PC-9 (cell line): ENCODE results near the gene MAP3K13. TPM values are rescaled to one million over a fixed set of nuclear protein-coding genes. Genes with fewer than 3 reads are reported as not detected.

Source experiments
- BruUV-seq: library from RNA; stranded (reverse); fragments of 400-500 nt; replicated peaks from 2 replicates; lab custom pipeline; 2021; lab: Mats Ljungman, UMichigan
- CTCF ChIA-PET: fragments of 300-600 bp; sonication (Branson Sonifier 250); formaldehyde crosslinking; loops from one replicate; lab custom pipeline; 2022; ENCODE audit warnings: antibody characterized with exemption; lab: Charles Lee
- POLR2A ChIA-PET: fragments of 300-600 bp; sonication (Branson Sonifier 250); formaldehyde crosslinking; loops from one replicate; lab custom pipeline; 2022; ENCODE audit warnings: antibody characterized with exemption; ENCODE audit not compliant: unreplicated experiment; lab: Charles Lee
- DNase-seq, 2 experiments: peaks; one replicate each; pipeline versions ENCODE4 v3.0.0 to v3.0.0-alpha.2; 2015 to 2022; ENCODE audit warnings: mixed read lengths in 1 of 2
- H2AFZ ChIP-seq: fragments of 200-600 bp; sonication (generic); 2 replicates; pipeline ENCODE4 v1.8.1; 2017; ENCODE audit warnings: antibody characterized with exemption
- H3F3A ChIP-seq: fragments of 200-600 bp; sonication (generic); 2 replicates; pipeline ENCODE4 v1.8.1; 2017; ENCODE audit warnings: antibody characterized with exemption, mild to moderate bottlenecking, low read depth; ENCODE audit not compliant: insufficient read depth
- H3K27ac ChIP-seq: fragments of 200-600 bp; sonication (generic); 2 replicates; pipeline ENCODE4 v1.6.1; 2016; ENCODE audit warnings: mixed run types
- H3K27me3 ChIP-seq: fragments of 200-600 bp; sonication (generic); 2 replicates; pipeline ENCODE4 v1.6.1; 2016; ENCODE audit warnings: low read depth, mixed run types; ENCODE audit not compliant: insufficient read depth
- H3K36me3 ChIP-seq: fragments of 200-600 bp; sonication (generic); 2 replicates; pipeline ENCODE4 v1.6.1; 2016; ENCODE audit warnings: low read depth, mixed run types
- H3K4me1 ChIP-seq: fragments of 200-600 bp; sonication (generic); replicated peaks from 2 replicates; pipeline ENCODE4 v1.6.1; 2016; ENCODE audit warnings: mixed run types; ENCODE audit not compliant: insufficient read depth
- H3K4me2 ChIP-seq: fragments of 200-600 bp; sonication (generic); 2 replicates; pipeline ENCODE4 v1.6.1; 2017; ENCODE audit warnings: mixed run types
- H3K4me3 ChIP-seq: fragments of 200-600 bp; sonication (generic); 2 replicates; pipeline ENCODE4 v1.6.1; 2016; ENCODE audit warnings: mixed run types
- H3K79me2 ChIP-seq: fragments of 200-600 bp; sonication (generic); 2 replicates; pipeline ENCODE4 v1.6.1; 2017; ENCODE audit warnings: low read depth, mixed run types
- H3K9me2 ChIP-seq: fragments of 200-600 bp; sonication (generic); 2 replicates; pipeline ENCODE4 v1.8.1; 2017; ENCODE audit warnings: mild to moderate bottlenecking; ENCODE audit not compliant: insufficient read depth
- H3K9me3 ChIP-seq: fragments of 200-600 bp; sonication (generic); 2 replicates; pipeline ENCODE4 v1.8.1; 2016; ENCODE audit warnings: low read depth; ENCODE audit not compliant: insufficient read depth
- H4K20me1 ChIP-seq: fragments of 200-600 bp; sonication (generic); 2 replicates; pipeline ENCODE4 v1.8.1; 2017; ENCODE audit not compliant: insufficient read depth
- EZH2 ChIP-seq: fragments of 200-600 bp; sonication (generic); IDR thresholded peaks from 2 replicates; pipeline ENCODE4 v1.8.0; 2017; ENCODE audit warnings: antibody characterized with exemption, low read depth
- intact Hi-C: fragments of 100-400 bp; cut with micrococcal nuclease; formaldehyde crosslinking; loops from one replicate; pipeline ENCODE4 v1.10.0; 2022; ENCODE audit not compliant: unreplicated experiment
- total RNA-seq: library from RNA; stranded (reverse); gene quantifications from 2 replicates; pipeline ENCODE4 v1.2.3, GENCODE V29; 2021
- TF ChIP-seq, protein P1 (sequence below): fragments of 200-600 bp; sonication (generic); conservative IDR thresholded peaks from 2 replicates; pipeline ENCODE4 v1.6.1; 2017; ENCODE audit warnings: mixed run types, antibody characterized with exemption, mild to moderate bottlenecking, moderate library complexity

The MAP3K13 gene
- total RNA-seq, 1 experiment from 2014 or later, result 65.5 TPM

DNA sequence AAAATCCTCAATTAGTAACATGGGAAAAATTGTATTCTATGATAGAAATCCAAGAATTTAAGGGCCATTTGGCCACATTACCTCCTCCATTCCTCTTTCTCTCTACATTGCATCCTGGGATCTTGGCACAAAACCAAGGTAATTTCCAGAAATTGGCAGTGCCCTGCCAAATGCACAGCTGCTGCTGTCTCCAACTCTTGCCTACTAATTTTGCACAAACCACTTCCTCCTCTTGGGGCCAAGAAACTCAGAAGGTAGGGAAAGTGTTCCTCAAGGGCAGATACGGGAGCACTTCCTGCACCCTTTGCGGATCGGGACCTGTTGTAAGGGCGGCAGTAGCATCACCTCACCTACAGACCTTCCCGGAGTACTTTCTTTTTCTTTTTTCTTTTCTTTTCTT is 57.8 kb downstream of the MAP3K13 start:
- no peak overlapping the region for H3K27ac ChIP-seq
- H3K9me2 ChIP-seq, result no peaks in the 10 kb centered on the region; the same call in 1 of the 2 replicates
- BruUV-seq, result no TSS peak
- no peak for TF ChIP-seq EZH2
- TF ChIP-seq, protein P1, sequence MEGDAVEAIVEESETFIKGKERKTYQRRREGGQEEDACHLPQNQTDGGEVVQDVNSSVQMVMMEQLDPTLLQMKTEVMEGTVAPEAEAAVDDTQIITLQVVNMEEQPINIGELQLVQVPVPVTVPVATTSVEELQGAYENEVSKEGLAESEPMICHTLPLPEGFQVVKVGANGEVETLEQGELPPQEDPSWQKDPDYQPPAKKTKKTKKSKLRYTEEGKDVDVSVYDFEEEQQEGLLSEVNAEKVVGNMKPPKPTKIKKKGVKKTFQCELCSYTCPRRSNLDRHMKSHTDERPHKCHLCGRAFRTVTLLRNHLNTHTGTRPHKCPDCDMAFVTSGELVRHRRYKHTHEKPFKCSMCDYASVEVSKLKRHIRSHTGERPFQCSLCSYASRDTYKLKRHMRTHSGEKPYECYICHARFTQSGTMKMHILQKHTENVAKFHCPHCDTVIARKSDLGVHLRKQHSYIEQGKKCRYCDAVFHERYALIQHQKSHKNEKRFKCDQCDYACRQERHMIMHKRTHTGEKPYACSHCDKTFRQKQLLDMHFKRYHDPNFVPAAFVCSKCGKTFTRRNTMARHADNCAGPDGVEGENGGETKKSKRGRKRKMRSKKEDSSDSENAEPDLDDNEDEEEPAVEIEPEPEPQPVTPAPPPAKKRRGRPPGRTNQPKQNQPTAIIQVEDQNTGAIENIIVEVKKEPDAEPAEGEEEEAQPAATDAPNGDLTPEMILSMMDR, result no peak
- CTCF ChIA-PET, result no interaction called here
- no peaks in the 10 kb centered on the region for H3K79me2 ChIP-seq
- no peaks in the 10 kb centered on the region for H3K36me3 ChIP-seq
- no peaks in the 10 kb centered on the region for H3F3A ChIP-seq
- no peaks in the 10 kb centered on the region for H4K20me1 ChIP-seq
- no peak overlapping the region for H3K4me3 ChIP-seq
- H3K27me3 ChIP-seq, result no peaks in the 10 kb centered on the region
- no peaks in the 10 kb centered on the region for H3K9me3 ChIP-seq
- intact Hi-C loops, result no loop called here
- H2AFZ ChIP-seq, result no peak overlapping the region
- no peak overlapping the region for H3K4me2 ChIP-seq
- H3K4me1 ChIP-seq, result peaks cover 7% of the 10 kb centered on the region; the same call in 1 of the 2 replicates
- DNase-seq, result peak in 1 of 2 experiments; percentile 12
- POLR2A ChIA-PET, result interaction anchor here (0.6 to 0.9 kb wide), 3 partner anchors 40 to 384 kb away, joined by 3 to 11 read pairs (median 7); no protein-coding TSS in a partner anchor

GRCh38 chr3:185421577-185422232 is 58.8 kb downstream of the MAP3K13 start:
- Histone ChIP-seq H3K36me3 (no peaks in the 10 kb centered on the region), H3K79me2 (no peaks in the 10 kb centered on the region), H3K4me1 (peaks cover 7% of the 10 kb centered on the region; the same call in 1 of the 2 replicates), H4K20me1 (no peaks in the 10 kb centered on the region), H3K27me3 (no peaks in the 10 kb centered on the region), H3K4me3 (no peak overlapping the region), H2AFZ (no peak overlapping the region), H3F3A (no peaks in the 10 kb centered on the region), H3K9me3 (no peaks in the 10 kb centered on the region), H3K27ac (no peak overlapping the region), H3K4me2 (no peak overlapping the region), H3K9me2 (no peaks in the 10 kb centered on the region)
- no peak for DNase-seq
- BruUV-seq, result no TSS peak
- TF ChIP-seq, protein P1, result no peak
- no peak for TF ChIP-seq EZH2
- CTCF ChIA-PET, result interaction anchor here (0.7 kb wide), 1 partner anchor 48 kb away, joined by 3 read pairs; no protein-coding TSS in a partner anchor
- intact Hi-C loops, result no loop called here
- POLR2A ChIA-PET, result interaction anchor here (0.5 kb wide), 1 partner anchor 140 kb away, joined by 5 read pairs; no protein-coding TSS in a partner anchor

DNA sequence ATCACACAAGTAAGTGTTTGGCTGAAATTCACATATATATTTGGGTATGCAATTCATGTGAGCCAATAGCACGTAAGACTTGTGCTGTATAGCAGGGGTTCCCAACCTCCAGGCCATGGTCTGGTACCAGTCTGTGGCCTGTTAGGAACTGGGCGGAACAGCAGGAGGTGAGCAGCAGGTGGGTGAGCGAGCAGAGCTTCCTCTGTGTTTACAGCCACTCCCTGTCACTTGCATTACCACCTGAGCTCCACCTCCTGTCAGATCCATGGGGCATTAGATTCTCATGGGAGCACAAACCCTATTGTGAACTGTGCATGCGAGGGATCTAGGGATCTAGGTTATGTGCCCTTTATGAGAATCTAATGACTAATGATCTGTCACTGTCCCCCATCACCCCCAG is 59.7 kb downstream of the MAP3K13 start:
- Histone ChIP-seq H3K27me3 (no peaks in the 10 kb centered on the region), H4K20me1 (no peaks in the 10 kb centered on the region), H3K79me2 (no peaks in the 10 kb centered on the region), H3K4me3 (no peak overlapping the region), H3K9me3 (no peaks in the 10 kb centered on the region), H3K4me2 (no peak overlapping the region), H3K27ac (no peak overlapping the region), H3K4me1 (peaks cover 7% of the 10 kb centered on the region; the same call in 1 of the 2 replicates), H3F3A (no peaks in the 10 kb centered on the region), H3K9me2 (no peaks in the 10 kb centered on the region), H2AFZ (no peak overlapping the region), H3K36me3 (no peaks in the 10 kb centered on the region)
- TF ChIP-seq, protein P1, result no peak
- TF ChIP-seq EZH2, result no peak
- BruUV-seq, result no TSS peak
- POLR2A ChIA-PET, result interaction anchor here (0.6 kb wide), 1 partner anchor 490 kb away, joined by 10 read pairs; no protein-coding TSS in a partner anchor
- peak in 1 of 2 experiments; percentile 8 for DNase-seq
- intact Hi-C loops, result no loop called here
- CTCF ChIA-PET, result interaction anchor here (0.5 to 0.9 kb wide), 4 partner anchors 47 to 255 kb away, joined by 3 to 5 read pairs (median 3); no protein-coding TSS in a partner anchor
